Calu3 (cell line): Measurements from ENCODE around the gene OPRD1. TPM values are rescaled to one million over a fixed set of nuclear protein-coding genes. Genes with fewer than 3 reads are reported as not detected.

Source experiments
- BruUV-seq: library from RNA; stranded (reverse); fragments of 400-500 nt; replicated peaks from 2 replicates; lab custom pipeline; 2021; lab: Mats Ljungman, UMichigan
- CTCF ChIA-PET: fragments of 300-600 bp; sonication (Branson Sonifier 250); formaldehyde crosslinking; loops from one replicate; lab custom pipeline; 2022; ENCODE audit warnings: antibody characterized with exemption; lab: Charles Lee
- DNase-seq: peaks from one replicate; pipeline ENCODE4 v3.0.0; 2022
- H3K27ac Mint-ChIP-seq: one replicate; pipeline ENCODE4 v1.8.0; 2022; ENCODE audit warnings: mixed read lengths; ENCODE audit not compliant: unreplicated experiment
- H3K27me3 Mint-ChIP-seq: one replicate; pipeline ENCODE4 v1.8.0; 2022; ENCODE audit warnings: mixed read lengths; ENCODE audit not compliant: unreplicated experiment
- H3K36me3 Mint-ChIP-seq: one replicate; pipeline ENCODE4 v1.8.0; 2022; ENCODE audit warnings: mild to moderate bottlenecking, moderate library complexity, mixed read lengths; ENCODE audit not compliant: insufficient read depth, unreplicated experiment
- H3K4me1 Mint-ChIP-seq: one replicate; pipeline ENCODE4 v1.8.0; 2022; ENCODE audit warnings: mild to moderate bottlenecking, low read depth, mixed read lengths; ENCODE audit not compliant: unreplicated experiment
- H3K4me3 Mint-ChIP-seq: one replicate; pipeline ENCODE4 v1.8.0; 2022; ENCODE audit warnings: mild to moderate bottlenecking, low read depth, moderate library complexity, mixed read lengths; ENCODE audit not compliant: unreplicated experiment
- H3K9me3 Mint-ChIP-seq: one replicate; pipeline ENCODE4 v1.8.0; 2022; ENCODE audit warnings: low read depth, mixed read lengths; ENCODE audit not compliant: unreplicated experiment
- intact Hi-C: fragments of 100-400 bp; cut with micrococcal nuclease; formaldehyde crosslinking; loops from one replicate; pipeline ENCODE4 v1.10.0; 2022; ENCODE audit not compliant: unreplicated experiment
- total RNA-seq: library from RNA; stranded (reverse); gene quantifications from 2 replicates; pipeline ENCODE4 v1.2.3, GENCODE V29; 2022
- TF ChIP-seq, protein P1 (sequence below): fragments of 200-600 bp; IDR thresholded peaks from one replicate; pipeline ENCODE4 v1.8.0; 2022; ENCODE audit warnings: antibody characterized with exemption; ENCODE audit not compliant: unreplicated experiment

OPRD1 gene
- total RNA-seq, 1 experiment from 2014 or later, result 0.07 TPM

GRCh38 chr1:28803662-28804061 lies 8.3 kb upstream of the OPRD1 start:
- Mint-ChIP-seq H3K27ac (no peak overlapping the region), H3K4me1 (no peaks in the 10 kb centered on the region), H3K27me3 (peaks cover 65% of the 10 kb centered on the region), H3K9me3 (no peaks in the 10 kb centered on the region), H3K4me3 (no peak overlapping the region), H3K36me3 (no peaks in the 10 kb centered on the region)
- DNase-seq, result no peak
- TF ChIP-seq, protein P1, sequence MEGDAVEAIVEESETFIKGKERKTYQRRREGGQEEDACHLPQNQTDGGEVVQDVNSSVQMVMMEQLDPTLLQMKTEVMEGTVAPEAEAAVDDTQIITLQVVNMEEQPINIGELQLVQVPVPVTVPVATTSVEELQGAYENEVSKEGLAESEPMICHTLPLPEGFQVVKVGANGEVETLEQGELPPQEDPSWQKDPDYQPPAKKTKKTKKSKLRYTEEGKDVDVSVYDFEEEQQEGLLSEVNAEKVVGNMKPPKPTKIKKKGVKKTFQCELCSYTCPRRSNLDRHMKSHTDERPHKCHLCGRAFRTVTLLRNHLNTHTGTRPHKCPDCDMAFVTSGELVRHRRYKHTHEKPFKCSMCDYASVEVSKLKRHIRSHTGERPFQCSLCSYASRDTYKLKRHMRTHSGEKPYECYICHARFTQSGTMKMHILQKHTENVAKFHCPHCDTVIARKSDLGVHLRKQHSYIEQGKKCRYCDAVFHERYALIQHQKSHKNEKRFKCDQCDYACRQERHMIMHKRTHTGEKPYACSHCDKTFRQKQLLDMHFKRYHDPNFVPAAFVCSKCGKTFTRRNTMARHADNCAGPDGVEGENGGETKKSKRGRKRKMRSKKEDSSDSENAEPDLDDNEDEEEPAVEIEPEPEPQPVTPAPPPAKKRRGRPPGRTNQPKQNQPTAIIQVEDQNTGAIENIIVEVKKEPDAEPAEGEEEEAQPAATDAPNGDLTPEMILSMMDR, result no peak
- BruUV-seq, result no TSS peak
- intact Hi-C loops, result no loop called here
- CTCF ChIA-PET, result interaction anchor here (0.9 kb wide), 1 partner anchor 74 kb away, joined by 3 read pairs; no protein-coding TSS in a partner anchor

DNA sequence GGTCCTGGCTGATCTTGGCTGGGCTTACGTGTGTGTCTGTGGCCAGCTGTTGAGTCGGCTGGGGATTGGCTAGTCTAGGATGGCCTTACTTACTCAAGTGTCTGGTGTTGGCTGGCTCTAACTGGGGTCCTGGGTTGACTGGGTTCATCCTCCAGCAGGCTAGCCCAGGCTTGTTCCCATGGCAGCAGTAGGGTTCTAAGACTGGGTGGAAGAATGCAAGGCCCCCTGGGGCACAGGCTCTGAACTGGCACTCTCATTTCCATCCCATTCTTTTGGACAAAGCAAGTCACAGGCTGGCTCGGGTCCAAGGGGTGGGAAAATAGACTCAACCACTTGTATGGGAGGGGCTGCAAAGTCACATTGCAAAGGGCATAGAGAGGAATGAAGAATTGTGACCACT lies 7.9 kb upstream of the OPRD1 start:
- intact Hi-C loops, result no loop called here
- no peaks in the 10 kb centered on the region for H3K36me3 Mint-ChIP-seq
- no peaks in the 10 kb centered on the region for H3K4me1 Mint-ChIP-seq
- BruUV-seq, result no TSS peak
- CTCF ChIA-PET, result no interaction called here
- H3K4me3 Mint-ChIP-seq, result no peak overlapping the region
- no peaks in the 10 kb centered on the region for H3K9me3 Mint-ChIP-seq
- no peak overlapping the region for H3K27ac Mint-ChIP-seq
- H3K27me3 Mint-ChIP-seq, result peaks cover 61% of the 10 kb centered on the region
- TF ChIP-seq, protein P1, result no peak
- no peak for DNase-seq

- no peaks in the 10 kb centered on the region for H3K4me1 Mint-ChIP-seq
- CTCF ChIA-PET, result no interaction called here
Observed at GRCh38 chr1:28807046-28807445, 4.9 kb upstream of the OPRD1 start.

DNA sequence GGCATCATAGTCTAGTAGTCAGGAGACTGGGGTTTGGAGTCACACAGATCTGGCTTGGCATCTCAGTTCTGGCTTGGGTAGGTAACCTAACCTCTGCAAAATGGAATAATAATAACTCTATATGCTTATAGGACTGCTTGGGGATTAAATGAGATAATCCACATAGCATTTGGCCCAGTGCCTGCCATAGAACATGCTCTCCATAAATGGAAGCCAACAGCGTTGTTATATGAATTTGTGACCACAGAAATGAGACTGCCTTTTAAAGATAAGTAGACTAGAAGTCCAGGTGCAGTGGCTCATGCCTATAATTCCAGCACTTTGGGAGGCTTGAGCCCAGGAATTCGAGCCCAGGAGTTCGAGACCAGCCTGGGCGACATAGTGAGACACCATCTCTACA lies 4.0 kb upstream of the OPRD1 start:
- Mint-ChIP-seq H3K27ac (no peak overlapping the region), H3K4me3 (no peak overlapping the region), H3K36me3 (peaks cover 5% of the 10 kb centered on the region), H3K9me3 (no peaks in the 10 kb centered on the region), H3K27me3 (peaks cover 81% of the 10 kb centered on the region), H3K4me1 (peaks cover 4% of the 10 kb centered on the region)
- TF ChIP-seq, protein P1, result no peak
- CTCF ChIA-PET, result interaction anchor here (0.7 kb wide), 1 partner anchor 316 kb away, joined by 6 read pairs; the partner anchor contains the start of gene TMEM200B
- intact Hi-C loops, result no loop called here
- BruUV-seq, result no TSS peak
- DNase-seq, result no peak

More at GRCh38 chr1:28807046-28807445, 4.9 kb upstream of the OPRD1 start:
- intact Hi-C loops, result no loop called here
- Mint-ChIP-seq H3K27ac (no peak overlapping the region), H3K4me3 (no peak overlapping the region), H3K9me3 (no peaks in the 10 kb centered on the region), H3K27me3 (peaks cover 76% of the 10 kb centered on the region), H3K36me3 (no peaks in the 10 kb centered on the region)
- TF ChIP-seq, protein P1, result no peak
- DNase-seq, result no peak
- no TSS peak for BruUV-seq
